Measurements from ENCODE around the gene MEGF8.

Gene MEGF8

GRCh38 chr19:42325308-42325895 is at the start of gene MEGF8:
MEGF8 (plus strand) TSS chr19:42325635; CDS start chr19:42326244, 609 bp downstream.
- DNase-seq = peak; percentile 100

DNA sequence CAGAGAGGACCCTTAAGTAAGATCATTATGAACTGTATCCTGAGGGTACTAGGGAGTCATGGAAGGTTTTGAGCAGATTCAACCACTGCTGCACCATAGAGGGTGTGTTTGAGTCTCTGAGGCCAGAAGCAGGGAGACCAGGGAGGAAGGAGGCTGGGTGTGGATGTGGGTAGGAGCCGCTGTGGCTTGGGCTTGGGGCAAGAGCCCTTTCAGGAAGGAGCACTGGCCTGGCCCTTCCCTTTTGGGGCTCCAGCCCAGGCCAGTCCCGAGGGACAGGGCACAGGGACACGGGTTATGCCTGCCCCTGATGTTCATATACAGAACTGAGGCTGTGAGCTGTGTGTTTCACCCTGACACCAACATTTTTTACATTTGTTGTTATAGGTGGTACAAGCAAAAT is 49.2 kb upstream of the MEGF8 start:
- DNase-seq = no peak

DNA sequence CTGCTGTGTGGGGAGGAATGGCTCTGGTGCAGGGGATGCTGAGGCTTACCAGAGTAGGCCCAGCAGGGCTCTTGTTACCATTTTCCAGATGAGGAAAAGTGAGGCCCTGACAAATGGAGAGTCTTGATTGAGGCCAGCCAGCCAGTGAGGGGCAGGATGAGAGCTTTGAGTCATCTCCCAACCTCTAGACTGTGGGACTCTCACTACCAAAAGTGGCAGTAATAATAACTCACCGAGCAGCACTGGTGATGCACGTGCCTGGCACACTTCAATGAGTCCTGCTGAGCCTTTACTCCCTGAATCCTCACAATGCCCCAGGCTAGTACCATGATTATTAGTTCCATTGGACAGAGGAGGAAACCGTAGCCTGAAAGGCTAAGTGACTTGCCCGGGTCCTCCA is 48.6 kb upstream of the MEGF8 start:
- no peak for DNase-seq

DNA sequence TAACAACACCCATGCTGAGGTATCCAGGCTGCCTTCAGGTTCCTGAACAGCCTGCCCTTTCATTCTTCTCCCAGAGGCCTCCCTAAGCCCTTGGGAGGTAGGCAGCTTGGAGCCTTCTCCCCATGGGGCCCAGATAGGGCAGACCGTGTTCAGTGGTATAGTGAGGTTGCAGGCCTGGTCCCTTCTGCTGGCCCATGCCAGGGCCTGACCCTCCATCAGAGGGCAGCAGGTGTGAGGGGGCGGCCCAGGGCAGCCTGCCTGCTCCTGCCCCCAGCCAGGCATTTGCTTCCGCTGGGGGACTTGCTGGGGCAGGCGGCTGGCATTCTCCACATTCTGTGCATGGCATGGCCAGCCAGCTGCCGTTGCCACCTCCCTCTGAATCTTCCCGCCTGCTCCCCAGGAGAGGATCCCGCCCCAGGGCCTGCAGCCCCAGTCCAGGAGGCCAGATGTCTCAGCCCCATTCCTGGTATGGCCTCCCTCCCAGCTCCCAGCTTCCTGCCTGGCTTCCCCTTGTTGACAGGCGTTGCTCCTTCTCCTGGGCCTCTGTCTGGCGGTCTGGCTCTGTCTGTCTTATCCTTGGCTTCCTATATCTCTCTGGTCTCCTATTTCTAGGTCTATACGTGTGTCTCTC is 47.5 kb upstream of the MEGF8 start:
- DNase-seq = no peak

DNA sequence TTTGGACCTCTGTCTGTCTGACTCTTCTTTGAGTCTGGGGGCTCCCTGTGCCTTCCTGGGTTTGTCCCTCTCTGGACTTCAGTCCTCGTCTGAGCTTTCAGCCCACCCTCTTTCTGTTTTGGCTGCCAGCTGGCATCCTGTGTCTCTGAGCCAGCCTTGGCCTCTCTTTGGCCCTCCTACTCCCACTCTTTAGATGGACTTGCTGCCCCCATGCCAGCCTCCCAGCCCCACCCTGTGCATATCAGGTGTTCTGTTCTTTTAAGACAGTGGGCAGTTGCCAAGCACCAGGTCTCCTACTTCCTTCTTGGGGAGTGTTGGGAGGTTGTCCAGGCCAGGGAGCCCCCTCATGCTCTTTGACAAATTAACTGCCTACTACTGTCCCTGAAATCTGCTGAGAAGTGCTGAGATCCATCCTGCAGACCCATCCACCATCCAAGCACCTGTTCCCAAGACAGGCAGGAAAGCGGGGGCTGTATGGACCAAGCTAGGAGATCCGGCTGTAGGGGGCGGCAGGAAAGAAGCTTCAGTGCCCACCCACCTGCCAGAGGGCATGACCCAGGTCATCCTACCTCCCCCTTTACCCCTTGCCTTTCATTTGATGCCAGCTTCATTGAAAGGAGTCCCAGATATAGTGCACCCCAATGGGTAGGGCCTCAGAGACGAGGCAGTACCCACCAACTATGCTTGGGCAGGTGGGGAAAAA is 46.8 kb upstream of the MEGF8 start:
- no peak for DNase-seq

DNA sequence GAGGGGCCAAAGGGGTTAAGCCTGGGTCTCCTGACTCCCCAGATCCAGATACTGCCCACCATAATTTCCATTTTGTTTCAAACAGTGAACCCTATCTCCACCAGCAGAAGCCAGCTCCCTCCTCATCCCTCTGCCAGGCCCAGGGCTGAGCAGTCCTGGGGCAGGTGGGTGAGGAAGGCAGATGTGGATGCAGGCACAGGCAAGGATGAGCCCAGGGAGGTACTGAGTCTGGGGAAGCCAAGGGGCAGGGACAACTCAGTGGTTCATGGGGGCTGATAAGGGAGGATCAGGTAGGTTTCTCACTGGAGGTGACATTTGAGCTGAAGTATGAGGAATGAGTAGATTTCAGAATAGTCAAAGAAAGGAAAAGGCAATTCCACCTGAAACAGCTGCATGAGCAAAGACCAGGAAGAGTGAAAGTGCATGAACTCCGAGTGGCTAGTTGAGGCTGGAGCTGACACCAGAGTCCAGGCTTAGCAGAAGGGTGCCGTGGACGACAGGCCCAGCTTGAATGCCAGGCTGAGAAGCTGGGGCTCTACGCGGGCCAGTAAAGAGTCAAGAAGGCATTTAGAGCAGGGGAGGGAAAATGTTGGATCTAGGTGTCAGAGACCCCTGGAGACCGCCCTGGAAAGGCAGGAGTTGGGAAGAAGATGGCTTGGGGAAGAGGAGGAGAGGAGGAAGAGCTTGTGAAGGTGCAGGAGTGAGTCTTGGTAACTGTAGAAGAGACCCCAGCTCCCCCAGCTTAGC is 46.1 kb upstream of the MEGF8 start:
- no peak for DNase-seq

- peak; percentile 86 for DNase-seq
These were observed 45.3 kb upstream of the MEGF8 start for GRCh38 chr19:42279902-42280814.

- no peak for DNase-seq
These were observed 44.7 kb upstream of the MEGF8 start for GRCh38 chr19:42280815-42281145.

DNA sequence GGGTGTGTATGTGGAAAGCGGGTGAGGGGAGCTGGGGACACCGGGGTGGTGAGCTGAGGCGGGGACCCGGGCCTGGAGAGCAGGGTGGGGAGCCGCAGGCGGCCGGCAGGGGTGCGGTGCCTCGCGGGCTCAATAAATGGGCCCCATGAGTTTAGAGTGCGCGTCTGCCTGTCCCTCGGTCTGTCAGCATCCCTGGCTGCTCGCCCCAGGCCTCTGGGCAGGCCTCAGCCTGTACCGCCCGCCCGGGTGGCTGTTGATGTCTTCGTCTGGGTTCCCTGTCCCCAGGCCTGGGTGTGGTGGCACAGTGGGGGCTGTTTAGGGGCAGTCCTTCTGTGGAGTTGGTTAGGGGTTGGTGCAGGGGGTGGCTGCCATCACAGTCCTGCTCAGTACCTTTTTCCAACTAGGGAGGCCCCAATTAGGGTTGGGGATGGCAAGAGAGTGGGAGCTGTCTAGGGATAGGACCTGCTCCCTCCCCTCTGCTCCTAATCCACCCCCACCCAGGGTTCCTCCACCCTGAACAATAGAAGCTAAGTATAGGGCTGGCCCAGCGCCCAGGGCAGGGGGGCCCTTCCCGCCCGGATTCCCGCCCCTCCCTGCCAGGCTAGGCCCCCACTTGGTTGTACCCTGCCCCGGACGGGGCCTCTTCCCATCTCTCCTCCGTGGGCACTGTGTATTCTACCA is 44.1 kb upstream of the MEGF8 start:
- peak; percentile 19 for DNase-seq

DNA sequence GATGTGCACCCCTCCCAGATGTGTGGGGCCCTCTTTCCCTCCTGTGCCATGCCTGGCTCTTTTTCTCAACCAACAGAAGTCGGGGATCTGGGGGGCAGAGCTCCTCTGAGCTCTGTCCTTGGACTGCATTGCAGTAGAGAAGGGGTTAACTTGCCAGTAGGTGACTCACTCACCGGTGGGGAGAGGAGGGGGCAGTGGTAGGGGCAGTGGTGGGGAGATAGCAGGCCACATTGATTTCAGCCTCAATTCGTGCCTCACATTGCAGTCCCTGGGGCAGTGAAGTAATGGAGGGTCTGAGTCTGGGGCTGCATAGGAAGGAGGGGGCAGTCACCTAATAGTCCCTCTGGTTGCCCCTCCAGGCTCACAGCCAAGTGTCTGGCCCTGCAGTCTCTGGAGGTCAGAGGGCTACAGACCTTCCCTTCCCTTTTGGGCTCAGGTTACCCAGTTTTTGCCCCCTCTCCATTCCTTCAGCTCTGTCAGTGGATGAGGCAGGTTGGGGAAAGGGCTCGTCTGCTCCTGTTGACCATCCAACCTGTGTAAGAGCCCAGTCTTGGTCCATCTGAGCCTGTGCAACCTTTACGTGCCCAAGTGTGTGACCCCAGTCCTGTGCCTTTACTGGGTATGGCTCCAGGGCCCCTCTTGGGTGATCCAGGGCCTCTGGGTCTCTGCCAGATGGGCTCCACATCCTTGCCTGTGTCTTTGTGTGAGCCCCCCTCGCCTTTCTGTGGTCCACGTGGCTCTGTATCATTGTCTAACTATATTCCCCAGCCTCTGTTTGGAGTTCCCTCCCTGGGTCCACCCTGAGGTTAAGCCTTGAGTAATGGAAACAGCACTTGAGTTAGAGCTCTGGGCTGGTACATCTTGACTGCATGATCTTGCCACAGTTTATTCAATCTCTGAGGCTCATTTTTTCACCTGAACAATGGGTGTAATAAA is 43.3 kb upstream of the MEGF8 start:
- DNase-seq = no peak

DNA sequence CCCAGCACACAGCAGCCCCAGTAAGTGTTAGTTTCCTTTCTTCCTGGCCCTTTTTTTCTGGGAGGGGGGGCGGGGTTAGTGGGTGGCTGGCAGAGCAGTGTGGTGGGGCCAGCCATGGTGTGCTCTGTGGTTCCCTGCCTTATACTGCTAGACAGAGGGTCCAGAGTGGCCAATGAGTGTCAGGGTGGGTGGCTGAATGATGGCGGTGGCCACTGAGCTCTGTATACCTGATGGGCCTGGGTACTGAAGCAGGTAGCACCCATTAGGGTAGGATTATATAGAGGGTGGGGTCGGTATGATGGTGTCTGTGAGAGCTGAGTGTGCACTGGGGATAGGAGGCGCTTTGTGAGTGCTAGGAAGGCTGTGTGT is 42.6 kb upstream of the MEGF8 start:
- DNase-seq = no peak

GRCh38 chr19:42283188-42284065 is 42.0 kb upstream of the MEGF8 start:
- peak; percentile 92 for DNase-seq

- peak; percentile 70 for DNase-seq
These were observed 41.4 kb upstream of the MEGF8 start for GRCh38 chr19:42284066-42284501.

DNA sequence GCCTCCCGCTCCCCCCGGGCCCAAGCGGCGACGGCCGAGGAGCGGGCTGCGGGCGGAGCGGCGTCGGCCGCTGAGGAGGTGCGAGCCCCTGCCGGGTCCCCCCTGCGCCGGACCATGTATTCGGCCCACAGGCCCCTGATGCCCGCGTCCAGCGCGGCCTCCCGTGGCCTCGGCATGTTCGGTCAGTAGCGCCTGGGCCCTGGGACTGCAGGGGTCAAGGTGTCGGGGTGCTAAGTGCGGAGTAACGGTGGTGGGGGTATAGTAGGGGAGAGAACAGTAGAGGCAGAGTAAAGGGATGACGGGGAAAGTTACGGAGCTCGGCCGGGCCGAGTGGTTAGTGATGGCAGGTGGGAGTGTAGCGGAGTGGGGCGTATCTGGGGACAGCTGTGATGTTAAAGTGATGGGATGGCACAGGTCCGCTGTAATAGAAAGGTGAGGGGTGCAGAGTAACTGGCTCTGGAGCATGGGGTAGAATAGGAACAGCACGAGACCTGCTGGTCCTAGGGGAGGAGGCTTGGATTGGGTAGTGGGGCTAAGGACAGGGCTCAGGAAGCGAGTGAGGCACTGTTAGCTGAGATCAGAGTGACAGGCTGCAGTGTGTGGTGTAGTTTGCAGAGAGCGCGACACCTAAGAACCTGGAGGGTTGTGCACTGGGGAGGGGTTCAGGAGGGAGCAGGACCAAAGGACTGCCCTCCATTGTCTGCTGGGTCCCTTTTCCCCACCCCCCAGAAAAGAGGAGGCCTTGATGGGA is 40.7 kb upstream of the MEGF8 start:
- no peak for DNase-seq

DNA sequence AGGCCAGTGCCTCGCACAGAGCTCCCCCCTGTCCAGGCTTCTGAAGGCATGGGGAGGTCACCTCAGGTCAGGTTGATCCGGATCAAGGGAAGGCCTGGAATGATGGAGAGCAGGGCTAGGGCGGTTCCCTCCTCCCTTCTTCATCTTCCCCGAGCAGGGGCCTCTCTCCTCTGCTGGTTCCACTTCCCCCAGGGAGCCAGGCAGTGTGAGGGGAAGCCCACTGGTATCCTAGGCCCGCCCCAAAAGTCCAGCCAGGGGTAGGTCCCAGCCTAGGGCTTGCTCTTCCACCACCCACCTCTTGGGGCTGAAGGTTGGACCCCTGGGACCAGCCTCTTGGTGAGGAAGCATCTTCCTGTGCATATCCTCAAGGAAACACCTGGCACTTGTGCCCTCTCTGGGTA is 39.9 kb upstream of the MEGF8 start:
- DNase-seq = peak; percentile 55

DNA sequence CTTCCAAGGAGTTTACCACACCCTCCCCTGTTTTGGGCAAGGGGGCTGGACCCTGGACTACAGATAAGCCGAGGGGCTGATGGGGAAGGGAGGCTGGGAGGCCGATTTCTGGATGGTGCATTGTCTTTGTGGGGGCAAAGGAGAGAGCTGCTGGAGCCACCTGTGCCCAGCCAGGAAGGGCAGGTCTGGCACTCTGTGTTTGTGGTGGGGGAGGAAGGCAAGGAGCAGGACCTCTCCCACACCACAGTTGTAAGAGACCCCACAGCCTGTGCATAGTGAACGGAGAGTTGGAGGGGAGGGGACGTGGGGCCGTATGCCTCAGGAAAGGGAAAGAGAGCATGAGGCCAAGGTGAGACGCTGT is 39.5 kb upstream of the MEGF8 start:
- DNase-seq = no peak

GRCh38 chr19:42286349-42287016 is 39.0 kb upstream of the MEGF8 start:
- peak; percentile 16 for DNase-seq

DNA sequence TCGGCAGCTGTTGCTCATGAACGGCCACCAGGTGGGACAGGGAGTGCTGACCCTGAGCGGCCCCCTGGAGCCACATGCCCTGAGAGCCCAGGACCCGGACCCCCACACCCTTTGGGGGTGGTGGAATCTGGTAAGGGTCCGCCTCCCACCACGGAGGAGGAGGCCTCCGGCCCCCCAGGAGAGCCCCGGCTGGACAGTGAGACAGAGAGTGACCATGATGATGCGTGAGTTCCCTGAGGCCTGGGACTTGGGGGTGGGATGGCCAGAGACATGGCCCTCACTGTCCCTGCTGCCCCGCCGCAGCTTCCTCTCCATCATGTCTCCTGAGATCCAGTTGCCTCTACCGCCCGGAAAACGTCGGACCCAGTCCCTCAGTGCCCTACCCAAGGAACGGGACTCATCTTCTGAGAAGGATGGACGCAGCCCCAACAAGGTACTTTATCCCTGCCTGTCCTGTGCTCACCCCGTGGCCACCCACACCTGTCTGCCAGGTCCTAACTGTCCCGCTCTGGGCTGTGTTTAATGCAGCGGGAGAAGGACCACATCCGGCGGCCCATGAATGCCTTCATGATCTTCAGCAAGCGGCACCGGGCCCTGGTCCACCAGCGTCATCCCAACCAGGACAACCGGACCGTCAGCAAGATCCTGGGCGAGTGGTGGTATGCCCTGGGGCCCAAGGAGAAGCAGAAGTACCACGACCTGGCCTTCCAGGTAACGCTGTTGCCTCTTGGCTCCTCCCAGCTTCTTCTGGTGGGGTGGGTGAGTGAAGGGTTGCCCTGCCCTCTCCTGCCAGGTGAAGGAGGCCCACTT is 38.2 kb upstream of the MEGF8 start:
- DNase-seq = no peak

All from MV-4-11 (cell line).